Fibroblast of pulmonary artery (primary cell): ENCODE measurements around the gene PDE9A.

Experiments used
- DNase-seq: peaks from one replicate; pipeline ENCODE4 v3.0.0-alpha.2; 2010; ENCODE audit warnings: low read depth
- H3K4me3 ChIP-seq: replicated peaks from 2 replicates; pipeline ENCODE4 v1.5.1; 2011; ENCODE audit warnings: low read depth, mild to moderate bottlenecking, control low read depth, low read length, moderate library complexity
- CTCF ChIP-seq: IDR thresholded peaks from 2 replicates; pipeline ENCODE4 v1.5.1; 2011; ENCODE audit warnings: mild to moderate bottlenecking, control low read depth, low read length, inconsistent platforms; ENCODE audit errors: missing control alignments

PDE9A gene

GRCh38 chr21:42646076-42646825 is 7.2 kb upstream of the PDE9A start:
- DNase-seq = no peak
- TF ChIP-seq CTCF = no peak
- no peak overlapping the region for H3K4me3 ChIP-seq

- no peak for TF ChIP-seq CTCF
- H3K4me3 ChIP-seq = no peak overlapping the region
- no peak for DNase-seq
These were observed 6.6 kb upstream of the PDE9A start for GRCh38 chr21:42646836-42647235.

GRCh38 chr21:42648606-42649005 is 4.8 kb upstream of the PDE9A start:
- H3K4me3 ChIP-seq = no peak overlapping the region
- no peak for TF ChIP-seq CTCF
- no peak for DNase-seq

- no peak for DNase-seq
- H3K4me3 ChIP-seq = no peak overlapping the region
- TF ChIP-seq CTCF = no peak
These were observed 4.0 kb upstream of the PDE9A start for GRCh38 chr21:42649122-42650032.

GRCh38 chr21:42650033-42650370 is 3.4 kb upstream of the PDE9A start:
- DNase-seq = no peak
- no peak for TF ChIP-seq CTCF
- no peak overlapping the region for H3K4me3 ChIP-seq

GRCh38 chr21:42650441-42651421 is 2.7 kb upstream of the PDE9A start:
- TF ChIP-seq CTCF = no peak

More at GRCh38 chr21:42650441-42651421, 2.7 kb upstream of the PDE9A start:
- DNase-seq = no peak
- no peak overlapping the region for H3K4me3 ChIP-seq
